ENCODE results near the gene ESR1. TPM values are rescaled to one million over a fixed set of nuclear protein-coding genes. Genes with fewer than 3 reads are reported as not detected.

ESR1 gene
- polyA plus RNA-seq, 1 donor, result 0.63 TPM

- no peak overlapping the region for H3K27ac ChIP-seq (ENCODE audit: low read length)
- no peaks in the 10 kb centered on the region for H3K36me3 ChIP-seq (ENCODE audit: control insufficient read depth, insufficient read depth, low read length)
- H3K9me3 ChIP-seq (ENCODE audit: control insufficient read depth, low read depth, low read length), result no peaks in the 10 kb centered on the region
- no peaks in the 10 kb centered on the region for H3K4me1 ChIP-seq (ENCODE audit: control insufficient read depth, insufficient read depth, low read length)
- no peak overlapping the region for H3K4me3 ChIP-seq (ENCODE audit: low read length)
- H3K27me3 ChIP-seq (ENCODE audit: control insufficient read depth, insufficient read depth, low read length), result peaks cover 18% of the 10 kb centered on the region
- DNase-seq, result no peak
- no CpG with 5 or more reads among the region's 7 CpGs for WGBS (ENCODE audit: insufficient coverage, low lambda C conversion rate)
Observed at GRCh38 chr6:151813858-151814257, 6.4 kb downstream of the ESR1 start.

GRCh38 chr6:151814614-151815013 lies 7.1 kb downstream of the ESR1 start:
- no peak for DNase-seq
- WGBS (ENCODE audit: insufficient coverage, low lambda C conversion rate), result 63% methylated on average over 1 of the region's 1 CpG
- Histone ChIP-seq H3K36me3 (ENCODE audit: control insufficient read depth, insufficient read depth, low read length) (no peaks in the 10 kb centered on the region), H3K4me3 (ENCODE audit: low read length) (no peak overlapping the region), H3K9me3 (ENCODE audit: control insufficient read depth, low read depth, low read length) (no peaks in the 10 kb centered on the region), H3K27me3 (ENCODE audit: control insufficient read depth, insufficient read depth, low read length) (peaks cover 10% of the 10 kb centered on the region), H3K4me1 (ENCODE audit: control insufficient read depth, insufficient read depth, low read length) (no peaks in the 10 kb centered on the region), H3K27ac (ENCODE audit: low read length) (no peak overlapping the region)

- WGBS (ENCODE audit: insufficient coverage, low lambda C conversion rate), result 83% methylated on average over 1 of the region's 7 CpGs
- Histone ChIP-seq H3K4me1 (ENCODE audit: control insufficient read depth, insufficient read depth, low read length) (no peaks in the 10 kb centered on the region), H3K27ac (ENCODE audit: low read length) (no peak overlapping the region), H3K9me3 (ENCODE audit: control insufficient read depth, low read depth, low read length) (no peaks in the 10 kb centered on the region), H3K36me3 (ENCODE audit: control insufficient read depth, insufficient read depth, low read length) (no peaks in the 10 kb centered on the region), H3K4me3 (ENCODE audit: low read length) (no peak overlapping the region), H3K27me3 (ENCODE audit: control insufficient read depth, insufficient read depth, low read length) (no peaks in the 10 kb centered on the region)
- no peak for DNase-seq
Observed at GRCh38 chr6:151822252-151823111, 15.0 kb downstream of the ESR1 start.

- no CpG with 5 or more reads among the region's 4 CpGs for WGBS (ENCODE audit: insufficient coverage, low lambda C conversion rate)
Observed at GRCh38 chr6:151826517-151827142, 19.1 kb downstream of the ESR1 start.

GRCh38 chr6:151832710-151833109 lies 25.2 kb downstream of the ESR1 start:
- no peak overlapping the region for H3K4me3 ChIP-seq (ENCODE audit: low read length)
- no peak for DNase-seq
- 40% methylated on average over 1 of the region's 3 CpGs for WGBS (ENCODE audit: insufficient coverage, low lambda C conversion rate)
- H3K27me3 ChIP-seq (ENCODE audit: control insufficient read depth, insufficient read depth, low read length), result no peaks in the 10 kb centered on the region
- no peaks in the 10 kb centered on the region for H3K9me3 ChIP-seq (ENCODE audit: control insufficient read depth, low read depth, low read length)
- no peaks in the 10 kb centered on the region for H3K36me3 ChIP-seq (ENCODE audit: control insufficient read depth, insufficient read depth, low read length)
- H3K4me1 ChIP-seq (ENCODE audit: control insufficient read depth, insufficient read depth, low read length), result no peaks in the 10 kb centered on the region
- no peak overlapping the region for H3K27ac ChIP-seq (ENCODE audit: low read length)

More at GRCh38 chr6:151826517-151827142, 19.1 kb downstream of the ESR1 start:
- no peaks in the 10 kb centered on the region for H3K27me3 ChIP-seq (ENCODE audit: control insufficient read depth, insufficient read depth, low read length)
- no peaks in the 10 kb centered on the region for H3K36me3 ChIP-seq (ENCODE audit: control insufficient read depth, insufficient read depth, low read length)
- H3K4me3 ChIP-seq (ENCODE audit: low read length), result no peak overlapping the region
- H3K27ac ChIP-seq (ENCODE audit: low read length), result no peak overlapping the region
- H3K9me3 ChIP-seq (ENCODE audit: control insufficient read depth, low read depth, low read length), result no peaks in the 10 kb centered on the region
- no peak for DNase-seq
- H3K4me1 ChIP-seq (ENCODE audit: control insufficient read depth, insufficient read depth, low read length), result no peaks in the 10 kb centered on the region

GRCh38 chr6:151835396-151835795 lies 27.9 kb downstream of the ESR1 start:
- H3K36me3 ChIP-seq (ENCODE audit: control insufficient read depth, insufficient read depth, low read length), result no peaks in the 10 kb centered on the region
- no peaks in the 10 kb centered on the region for H3K9me3 ChIP-seq (ENCODE audit: control insufficient read depth, low read depth, low read length)
- 80% methylated on average over 1 of the region's 4 CpGs for WGBS (ENCODE audit: insufficient coverage, low lambda C conversion rate)
- H3K4me3 ChIP-seq (ENCODE audit: low read length), result no peak overlapping the region
- no peak for DNase-seq
- H3K27ac ChIP-seq (ENCODE audit: low read length), result no peak overlapping the region
- H3K4me1 ChIP-seq (ENCODE audit: control insufficient read depth, insufficient read depth, low read length), result no peaks in the 10 kb centered on the region
- H3K27me3 ChIP-seq (ENCODE audit: control insufficient read depth, insufficient read depth, low read length), result no peaks in the 10 kb centered on the region

GRCh38 chr6:151837223-151837622 lies 29.7 kb downstream of the ESR1 start:
- Histone ChIP-seq H3K4me3 (ENCODE audit: low read length) (no peak overlapping the region), H3K36me3 (ENCODE audit: control insufficient read depth, insufficient read depth, low read length) (no peaks in the 10 kb centered on the region), H3K27ac (ENCODE audit: low read length) (no peak overlapping the region), H3K9me3 (ENCODE audit: control insufficient read depth, low read depth, low read length) (no peaks in the 10 kb centered on the region), H3K4me1 (ENCODE audit: control insufficient read depth, insufficient read depth, low read length) (no peaks in the 10 kb centered on the region), H3K27me3 (ENCODE audit: control insufficient read depth, insufficient read depth, low read length) (no peaks in the 10 kb centered on the region)
- DNase-seq, result no peak
- WGBS (ENCODE audit: insufficient coverage, low lambda C conversion rate), result 100% methylated on average over 1 of the region's 5 CpGs

GRCh38 chr6:151842816-151843215 lies 35.3 kb downstream of the ESR1 start:
- no peaks in the 10 kb centered on the region for H3K9me3 ChIP-seq (ENCODE audit: control insufficient read depth, low read depth, low read length)
- no peaks in the 10 kb centered on the region for H3K27me3 ChIP-seq (ENCODE audit: control insufficient read depth, insufficient read depth, low read length)
- no peaks in the 10 kb centered on the region for H3K36me3 ChIP-seq (ENCODE audit: control insufficient read depth, insufficient read depth, low read length)
- no peak for DNase-seq
- H3K4me1 ChIP-seq (ENCODE audit: control insufficient read depth, insufficient read depth, low read length), result no peaks in the 10 kb centered on the region
- no peak overlapping the region for H3K27ac ChIP-seq (ENCODE audit: low read length)
- no peak overlapping the region for H3K4me3 ChIP-seq (ENCODE audit: low read length)
- 100% methylated on average over 1 of the region's 2 CpGs for WGBS (ENCODE audit: insufficient coverage, low lambda C conversion rate)

- Histone ChIP-seq H3K4me1 (ENCODE audit: control insufficient read depth, insufficient read depth, low read length) (no peaks in the 10 kb centered on the region), H3K27ac (ENCODE audit: low read length) (no peak overlapping the region), H3K9me3 (ENCODE audit: control insufficient read depth, low read depth, low read length) (no peaks in the 10 kb centered on the region), H3K4me3 (ENCODE audit: low read length) (no peak overlapping the region), H3K27me3 (ENCODE audit: control insufficient read depth, insufficient read depth, low read length) (no peaks in the 10 kb centered on the region), H3K36me3 (ENCODE audit: control insufficient read depth, insufficient read depth, low read length) (no peaks in the 10 kb centered on the region)
- DNase-seq, result peak in 1 of 2 donors; percentile 9
- no CpG with 5 or more reads among the region's 1 CpG for WGBS (ENCODE audit: insufficient coverage, low lambda C conversion rate)
Observed at GRCh38 chr6:151847064-151847463, 39.6 kb downstream of the ESR1 start.

- DNase-seq, result no peak
- Histone ChIP-seq H3K4me1 (ENCODE audit: control insufficient read depth, insufficient read depth, low read length) (no peaks in the 10 kb centered on the region), H3K9me3 (ENCODE audit: control insufficient read depth, low read depth, low read length) (no peaks in the 10 kb centered on the region), H3K36me3 (ENCODE audit: control insufficient read depth, insufficient read depth, low read length) (no peaks in the 10 kb centered on the region), H3K27ac (ENCODE audit: low read length) (no peak overlapping the region), H3K4me3 (ENCODE audit: low read length) (no peak overlapping the region), H3K27me3 (ENCODE audit: control insufficient read depth, insufficient read depth, low read length) (no peaks in the 10 kb centered on the region)
- WGBS (ENCODE audit: insufficient coverage, low lambda C conversion rate), result 24% methylated on average over 3 of the region's 5 CpGs
Observed at GRCh38 chr6:151850479-151851003, 43.1 kb downstream of the ESR1 start.
